SK-N-SH treated with all-trans-retinoic acid at 6 μM for 48 hours (cell line): ENCODE measurements around the gene GRIK4.

Experiments
- ARNTL ChIP-seq: fragments of 450-650 bp; formaldehyde crosslinking; IDR thresholded peaks from 2 replicates; pipeline ENCODE4 v1.5.0; 2020; ENCODE audit warnings: low read depth, mild to moderate bottlenecking, moderate library complexity, borderline replicate concordance
- BACH2 ChIP-seq: fragments of 250-450 bp; sonication (Bioruptor Pico); IDR thresholded peaks from 2 replicates; pipeline ENCODE4 v1.9.0; 2021; ENCODE audit warnings: mild to moderate bottlenecking, borderline replicate concordance
- CSDC2 ChIP-seq: fragments of 250-450 bp; sonication (Bioruptor Pico); IDR thresholded peaks from 2 replicates; pipeline ENCODE4 v1.5.0; 2020; ENCODE audit warnings: mild to moderate bottlenecking, moderate library complexity
- CSRNP3 ChIP-seq: fragments of 250-450 bp; sonication (Bioruptor Pico); IDR thresholded peaks from 2 replicates; pipeline ENCODE4 v1.5.1; 2021; ENCODE audit warnings: mild to moderate bottlenecking, moderate library complexity
- ISL1 ChIP-seq: fragments of 250-450 bp; sonication (Bioruptor Pico); IDR thresholded peaks from 2 replicates; pipeline ENCODE4 v2.1.2; 2022; ENCODE audit warnings: mild to moderate bottlenecking, moderate library complexity
- OSR1 ChIP-seq: fragments of 250-450 bp; sonication (Bioruptor Pico); IDR thresholded peaks from 2 replicates; pipeline ENCODE4 v1.8.0; 2022; ENCODE audit warnings: moderate library complexity, mild to moderate bottlenecking, inconsistent platforms
- PATZ1 ChIP-seq: fragments of 250-450 bp; sonication (Bioruptor Pico); IDR thresholded peaks from 2 replicates; pipeline ENCODE4 v1.8.0; 2020; ENCODE audit warnings: mild to moderate bottlenecking, moderate library complexity, borderline replicate concordance
- POU6F1 ChIP-seq: fragments of 250-450 bp; sonication (Bioruptor Pico); IDR thresholded peaks from 2 replicates; pipeline ENCODE4 v1.8.0; 2021; ENCODE audit warnings: low read depth, mild to moderate bottlenecking, moderate library complexity, borderline replicate concordance
- RARB ChIP-seq: fragments of 250-450 bp; sonication (Bioruptor Pico); IDR thresholded peaks from 2 replicates; pipeline ENCODE4 v1.8.0; 2021; ENCODE audit warnings: mild to moderate bottlenecking, moderate library complexity
- SNAI2 ChIP-seq: fragments of 250-450 bp; sonication (Bioruptor Pico); IDR thresholded peaks from 2 replicates; pipeline ENCODE4 v1.5.0; 2020; ENCODE audit warnings: mild to moderate bottlenecking, moderate library complexity
- TSHZ2 ChIP-seq: fragments of 250-450 bp; sonication (Bioruptor Pico); IDR thresholded peaks from 2 replicates; pipeline ENCODE4 v1.5.0; 2020; ENCODE audit warnings: mild to moderate bottlenecking, moderate library complexity
- ZFP3 ChIP-seq: fragments of 250-450 bp; sonication (Bioruptor Pico); IDR thresholded peaks from 2 replicates; pipeline ENCODE4 v1.5.0; 2020; ENCODE audit warnings: mild to moderate bottlenecking, moderate library complexity
- ZNF70 ChIP-seq: fragments of 450-650 bp; formaldehyde crosslinking; IDR thresholded peaks from 2 replicates; pipeline ENCODE4 v1.5.0; 2020; ENCODE audit warnings: mild to moderate bottlenecking, moderate library complexity
- ZNF8 ChIP-seq: fragments of 450-650 bp; formaldehyde crosslinking; IDR thresholded peaks from 2 replicates; pipeline ENCODE4 v1.5.0; 2020; ENCODE audit warnings: mild to moderate bottlenecking, moderate library complexity

- TF ChIP-seq ZFP3 (CRISPR knock-in tag) (no peak), CSRNP3 (CRISPR knock-in tag) (no peak), ARNTL (no peak), PATZ1 (CRISPR knock-in tag) (no peak), CSDC2 (CRISPR knock-in tag) (no peak), RARB (no peak), ZNF70 (CRISPR knock-in tag) (no peak), BACH2 (CRISPR knock-in tag) (no peak), OSR1 (CRISPR knock-in tag) (no peak), ISL1 (no peak), POU6F1 (CRISPR knock-in tag) (no peak), TSHZ2 (CRISPR knock-in tag) (no peak), ZNF8 (no peak), SNAI2 (CRISPR knock-in tag) (no peak)
These were observed 439.3 kb downstream of the GRIK4 start for GRCh38 chr11:120950880-120951279.
